DND-41 (cell line): ENCODE results near the gene CXCL10.

Experiments
- CTCF ChIP-seq: IDR thresholded peaks from 2 replicates; pipeline ENCODE4 v1.5.1; 2012; ENCODE audit warnings: borderline replicate concordance, low read length, moderate library complexity, mild to moderate bottlenecking; ENCODE audit not compliant: poor library complexity, severe bottlenecking; ENCODE audit errors: extremely low read depth
- EZH2 ChIP-seq: IDR thresholded peaks from 3 replicates; pipeline ENCODE4 v1.6.1; 2012; ENCODE audit warnings: borderline replicate concordance, low read depth, mild to moderate bottlenecking, moderate library complexity, low read length, inconsistent platforms; ENCODE audit not compliant: severe bottlenecking

DNA sequence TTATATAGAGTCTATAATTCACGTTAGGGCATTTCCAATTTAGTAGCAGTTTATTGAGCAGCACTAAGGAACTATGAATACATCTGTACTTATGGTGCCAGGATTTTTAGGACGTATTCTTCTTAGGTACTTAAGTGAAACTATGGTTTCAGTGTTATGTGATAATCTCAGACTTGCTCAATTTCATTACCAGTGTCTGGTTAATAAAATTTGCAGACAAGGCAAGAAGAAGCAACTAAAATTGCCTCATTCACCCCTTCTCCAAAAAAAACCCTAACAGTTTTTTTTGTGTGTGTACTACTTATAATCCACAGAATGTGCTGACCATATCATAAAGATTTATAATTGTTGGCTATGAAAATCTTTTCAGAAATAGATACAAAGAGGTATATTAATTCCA is 6.0 kb upstream of the CXCL10 start:
- TF ChIP-seq CTCF (no peak), EZH2 (no peak)
